ENCODE results near the gene ERVK3-1. TPM values are rescaled to one million over a fixed set of nuclear protein-coding genes. Genes with fewer than 3 reads are reported as not detected.
A peak's percentile ranks its signal among the peaks of the same experiment; 100 is the strongest.

The ERVK3-1 gene
- total and polyA plus RNA-seq, 2 of the 13 experiments (the other 11 are each of a cell fraction or from before 2014, with no cell fraction given) = 28.5 to 38.7 TPM

DNA sequence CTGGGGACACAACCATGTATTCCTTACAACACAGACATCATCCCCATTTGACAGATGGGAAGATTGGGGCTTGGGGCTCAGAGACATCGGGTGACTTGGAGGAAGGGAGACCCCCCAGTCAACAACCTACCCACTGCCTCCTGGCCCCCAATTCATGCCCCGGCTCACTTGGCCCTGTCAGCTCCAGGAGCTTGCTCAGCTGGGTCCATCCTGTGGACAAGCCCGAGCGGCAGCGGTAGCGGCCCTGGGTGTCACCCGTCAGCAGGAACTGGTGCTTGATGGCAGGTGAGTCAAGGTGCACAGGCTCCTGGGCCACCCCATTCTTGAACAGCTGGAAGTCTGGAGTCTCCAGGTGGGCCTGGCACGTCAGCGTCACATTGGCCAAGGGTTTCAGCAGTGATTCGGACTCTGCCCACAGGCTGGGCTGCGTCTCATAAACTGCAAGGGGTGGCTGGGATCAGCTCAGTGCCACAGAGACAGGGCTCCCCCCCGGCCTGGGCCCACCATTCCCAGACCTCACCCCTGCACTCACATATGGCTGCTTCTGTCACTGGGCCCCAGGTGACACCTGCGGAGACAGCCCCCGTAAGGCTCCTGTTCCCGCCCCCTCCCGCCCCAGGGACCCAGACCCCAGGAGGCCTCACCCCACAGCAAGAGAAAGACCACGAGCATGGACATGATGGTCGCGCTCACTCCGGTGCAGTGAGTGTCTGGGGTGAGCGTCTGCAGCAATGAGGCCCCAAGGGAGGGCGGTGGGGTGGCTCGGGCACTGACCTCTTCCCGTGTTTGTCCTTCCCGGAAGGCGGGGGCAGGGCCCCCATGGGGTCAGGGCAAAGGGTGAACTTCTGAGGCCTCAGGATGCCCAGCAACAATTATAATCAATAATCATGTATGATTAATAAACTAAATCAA, 47.8 kb downstream of the ERVK3-1 start, which contains the start of gene A1BG (continued):
- peak; percentile 33; the same call in 1 of the 2 replicates for TF ChIP-seq MAZ (IDR thresholded peaks at IDR 0.05; ENCODE audit: borderline replicate concordance, low read depth, low read length)
- peak; percentile 26; the same call in 1 of the 2 replicates for TF ChIP-seq MAZ (CRISPR knock-in tag; IDR thresholded peaks at IDR 0.05; ENCODE audit: low read depth)
- peak; percentile 88 for TF ChIP-seq ETV5 (CRISPR knock-in tag; IDR thresholded peaks at IDR 0.05; ENCODE audit: borderline replicate concordance)
- TF ChIP-seq GTF3A (CRISPR knock-in tag; conservative IDR thresholded peaks at IDR 0.05) = no peak
- 0 out of 2 replicates have a peak, but pooled peaks have one; percentile 18 for TF ChIP-seq ZSCAN21 (CRISPR knock-in tag; IDR thresholded peaks at IDR 0.05; ENCODE audit: borderline replicate concordance)
- TF ChIP-seq ARNT2 (CRISPR knock-in tag; IDR thresholded peaks at IDR 0.05; ENCODE audit: low read depth) = 0 out of 2 replicates have a peak, but pooled peaks have one; percentile 34
- peak; percentile 29 for TF ChIP-seq ZFY (CRISPR knock-in tag; IDR thresholded peaks at IDR 0.05)
- TF ChIP-seq MAF1 (CRISPR knock-in tag; IDR thresholded peaks at IDR 0.05; ENCODE audit: borderline replicate concordance) = 0 out of 2 replicates have a peak, but pooled peaks have one; percentile 34
- no peak for TF ChIP-seq ZHX2 (IDR thresholded peaks at IDR 0.05; ENCODE audit: low read depth)
- no peak for TF ChIP-seq ZHX2 (CRISPR knock-in tag; IDR thresholded peaks at IDR 0.05; ENCODE audit: borderline replicate concordance)
- no peak for TF ChIP-seq SETDB1 (CRISPR knock-in tag; IDR thresholded peaks at IDR 0.05; ENCODE audit: borderline replicate concordance)
- TF ChIP-seq CREB1 (IDR thresholded peaks at IDR 0.05) = no peak
- TF ChIP-seq CREB1 (CRISPR knock-in tag; IDR thresholded peaks at IDR 0.05) = no peak
- TF ChIP-seq ZMYM4 (CRISPR knock-in tag; IDR thresholded peaks at IDR 0.05) = 0 out of 2 replicates have a peak, but pooled peaks have one; percentile 41
- no peak for TF ChIP-seq GABPA (IDR thresholded peaks at IDR 0.05; ENCODE audit: low read depth, low read length)
- TF ChIP-seq GABPA (CRISPR knock-in tag; IDR thresholded peaks at IDR 0.05; ENCODE audit: low read depth) = peak; percentile 54; the same call in 1 of the 2 replicates
- 0 out of 2 replicates have a peak, but pooled peaks have one; percentile 6 for TF ChIP-seq HOXA3 (CRISPR knock-in tag; IDR thresholded peaks at IDR 0.05)
- TF ChIP-seq GLMP (CRISPR knock-in tag; IDR thresholded peaks at IDR 0.05; ENCODE audit: borderline replicate concordance) = no peak
- no peak for TF ChIP-seq FOXP1 (IDR thresholded peaks at IDR 0.05)
- peak; percentile 44; the same call in 1 of the 2 replicates for TF ChIP-seq FOXP1 (CRISPR knock-in tag; IDR thresholded peaks at IDR 0.05)
- no peak for TF ChIP-seq RBM22 (optimal IDR thresholded peaks at IDR 0.05; ENCODE audit: low read length)
- TF ChIP-seq ZNF274 (CRISPR knock-in tag; IDR thresholded peaks at IDR 0.05) = peak; percentile 17; the same call in 1 of the 2 replicates
- no peak for TF ChIP-seq JUND (CRISPR knock-in tag; IDR thresholded peaks at IDR 0.05)
- TF ChIP-seq HDAC1 (CRISPR knock-in tag; IDR thresholded peaks at IDR 0.05) = peak; percentile 52
- TF ChIP-seq YEATS2 (CRISPR knock-in tag; IDR thresholded peaks at IDR 0.05; ENCODE audit: borderline replicate concordance) = no peak
